Endothelial cell of umbilical vein (primary cell): ENCODE data around the gene PLA2G4C. TPM values are rescaled to one million over a fixed set of nuclear protein-coding genes. Genes with fewer than 3 reads are reported as not detected.

Source experiments
- BruUV-seq: library from RNA; stranded (reverse); fragments of 400-500 nt; replicated peaks from 2 replicates; lab custom pipeline; 2021; lab: Mats Ljungman, UMichigan
- CTCF ChIA-PET: fragments of 300-600, 350-600 bp; sonication (Branson Sonifier 250); formaldehyde crosslinking; loops from one replicate; lab custom pipeline; 2021; ENCODE audit warnings: antibody characterized with exemption, inconsistent platforms; lab: Charles Lee
- POLR2A ChIA-PET: fragments of 300-600, 350-600 bp; sonication (Branson Sonifier 250); formaldehyde crosslinking; loops from one replicate; lab custom pipeline; 2021; ENCODE audit warnings: antibody characterized with exemption, inconsistent platforms; lab: Charles Lee
- DNase-seq: peaks from one replicate; pipeline ENCODE4 v3.0.0-alpha.2; 2011; ENCODE audit warnings: low read depth, low spot score
- FAIRE-seq: peaks from 2 replicates; lab custom pipeline; 2011; peaks lifted over from hg19 to GRCh38; lab: Jason Lieb, UNC
- H2AFZ ChIP-seq: 2 replicates; pipeline ENCODE4 v1.6.0; 2012; ENCODE audit warnings: low read depth, low read length, control low read depth, inconsistent platforms
- H3K27ac ChIP-seq: 2 replicates; pipeline ENCODE4 v1.5.1; 2011; ENCODE audit warnings: low read depth, mild to moderate bottlenecking, control low read depth, low read length, moderate library complexity; ENCODE audit not compliant: insufficient read depth
- H3K27me3 ChIP-seq, 2 experiments: 2 replicates each; pipeline versions ENCODE4 v1.6.0 to v1.6.1; 2011; ENCODE audit warnings: low read length in 2 of 2, mixed read lengths in 1 of 2; ENCODE audit not compliant: control insufficient read depth in 2 of 2, insufficient read depth in 2 of 2
- H3K36me3 ChIP-seq, 2 experiments: 2 replicates in 1 of 2; 3 replicates in 1 of 2; pipeline ENCODE4 v1.5.1; 2011; ENCODE audit warnings: low read length in 2 of 2, mild to moderate bottlenecking in 1 of 2, moderate library complexity in 1 of 2; ENCODE audit not compliant: control insufficient read depth in 2 of 2, insufficient read depth in 2 of 2; ENCODE audit errors: extremely low read depth in 1 of 2
- H3K4me1 ChIP-seq: 3 replicates; pipeline ENCODE4 v1.5.1; 2011; ENCODE audit warnings: mild to moderate bottlenecking, low read length; ENCODE audit not compliant: control insufficient read depth, insufficient read depth; ENCODE audit errors: extremely low read depth
- H3K4me2 ChIP-seq: 2 replicates; pipeline ENCODE4 v1.6.1; 2011; ENCODE audit warnings: low read length, control low read depth, mixed read lengths; ENCODE audit not compliant: insufficient read depth
- H3K4me3 ChIP-seq, 3 experiments: fragments of 200-600 bp in 1 of 3; sonication (generic), shearing (Covaris generic) in 1 of 3; replicated peaks in 1 of 3; 2 replicates each; pipeline ENCODE4 v1.5.1; 2011 to 2016; ENCODE audit warnings: control low read depth in 3 of 3, low read length in 3 of 3, mild to moderate bottlenecking in 2 of 3, inconsistent platforms in 1 of 3, low read depth in 1 of 3, moderate library complexity in 1 of 3; ENCODE audit not compliant: insufficient read depth in 1 of 3
- H3K79me2 ChIP-seq: 2 replicates; pipeline ENCODE4 v1.6.0; 2012; ENCODE audit warnings: low read length, inconsistent platforms; ENCODE audit not compliant: control insufficient read depth, insufficient read depth
- H3K9ac ChIP-seq: replicated peaks from 2 replicates; pipeline ENCODE3; 2011; ENCODE audit warnings: low read length, control low read depth; ENCODE audit not compliant: insufficient read depth; ENCODE audit errors: extremely low read depth
- H3K9me1 ChIP-seq: replicated peaks from 3 replicates; pipeline ENCODE4 v1.6.0; 2011; ENCODE audit warnings: mild to moderate bottlenecking, low read length; ENCODE audit not compliant: control insufficient read depth, insufficient read depth; ENCODE audit errors: extremely low read depth
- H3K9me3 ChIP-seq: replicated peaks from 2 replicates; pipeline ENCODE4 v1.5.1; 2012; ENCODE audit warnings: low read length, inconsistent platforms; ENCODE audit not compliant: control insufficient read depth, insufficient read depth
- H4K20me1 ChIP-seq: replicated peaks from 2 replicates; pipeline ENCODE3; 2011; ENCODE audit warnings: mild to moderate bottlenecking, low read length; ENCODE audit not compliant: control insufficient read depth, insufficient read depth; ENCODE audit errors: extremely low read depth
- EZH2 ChIP-seq: IDR thresholded peaks from 2 replicates; pipeline ENCODE4 v1.6.1; 2012; ENCODE audit warnings: borderline replicate concordance, low read depth, mild to moderate bottlenecking, moderate library complexity, low read length, inconsistent platforms; ENCODE audit not compliant: severe bottlenecking
- FOS ChIP-seq: IDR thresholded peaks from 2 replicates; pipeline ENCODE4 v1.6.1; 2011; ENCODE audit warnings: mild to moderate bottlenecking, low read length, moderate library complexity, borderline replicate concordance; ENCODE audit not compliant: insufficient read depth
- GATA2 ChIP-seq: IDR thresholded peaks from 2 replicates; pipeline ENCODE4 v1.7.0; 2011; ENCODE audit warnings: low read depth, mild to moderate bottlenecking, moderate library complexity, mixed read lengths, low read length; ENCODE audit not compliant: insufficient read length, insufficient read depth
- JUN ChIP-seq: IDR thresholded peaks from 2 replicates; pipeline ENCODE4 v1.6.1; 2011; ENCODE audit warnings: borderline replicate concordance, low read depth; ENCODE audit not compliant: insufficient read length, insufficient read depth
- MAX ChIP-seq: IDR thresholded peaks from 2 replicates; pipeline ENCODE4 v1.6.1; 2011; ENCODE audit not compliant: insufficient read depth, insufficient read length
- MYC ChIP-seq: IDR thresholded peaks from one replicate; pipeline ENCODE4 v1.6.1; 2011; ENCODE audit warnings: mild to moderate bottlenecking, low read depth, low read length
- POLR2A ChIP-seq: IDR thresholded peaks from 2 replicates; pipeline ENCODE4 v1.6.1; 2012; ENCODE audit warnings: low read depth, mild to moderate bottlenecking, control low read depth, low read length
- POLR2AphosphoS5 ChIP-seq: IDR thresholded peaks from 2 replicates; pipeline ENCODE4 v1.6.1; 2012; ENCODE audit warnings: low read depth, mild to moderate bottlenecking, control low read depth, low read length, moderate library complexity; ENCODE audit not compliant: insufficient read depth
- dilution Hi-C: fragments of 300-500 bp; cut with MboI; formaldehyde crosslinking; loops from one replicate; pipeline ENCODE4 v1.15.0; 2019; ENCODE audit warnings: low sequenced_read_pairs; ENCODE audit not compliant: extremely low pct_ligation_motif_present
- intact Hi-C: fragments of 100-400 bp; cut with micrococcal nuclease; formaldehyde crosslinking; loops from one replicate; pipeline ENCODE4 v1.10.0; 2022
- polyA plus RNA-seq, 4 experiments: library from polyadenylated mRNA; depleted of rRNA in 3 of 4; stranded (reverse) in 3 of 4; unstranded in 1 of 4; fragments of >200 nt; gene quantifications; 2 replicates each; pipeline versions ENCODE4 v1.2.1 to v1.2.3, GENCODE V29; 2011 to 2012; ENCODE audit warnings: missing spikeins in 1 of 4
- total RNA-seq: library from RNA; stranded (reverse); gene quantifications from 2 replicates; pipeline ENCODE4 v1.2.3, GENCODE V29; 2021
- TF ChIP-seq, protein P1 (sequence below), 2 donors: IDR thresholded peaks; 1 replicate in 1 of 2; 2 replicates in 1 of 2; pipeline ENCODE4 v1.5.1; 2011; ENCODE audit warnings: low read length in 2 of 2, mild to moderate bottlenecking in 2 of 2, moderate library complexity in 2 of 2, control low read depth in 1 of 2, inconsistent platforms in 1 of 2, low read depth in 1 of 2; ENCODE audit not compliant: insufficient read depth in 1 of 2; ENCODE audit errors: extremely low read depth in 1 of 2

The PLA2G4C gene
- total and polyA plus RNA-seq, 2 donors (not counting 3 experiments of a cell fraction or from before 2014, with no cell fraction given): 53.1 to 63.4 TPM

- CTCF ChIA-PET: no interaction called here
- no TSS peak for BruUV-seq
Measured at GRCh38 chr19:48004236-48004635, 106.4 kb downstream of the PLA2G4C start.

More at GRCh38 chr19:48004236-48004635, 106.4 kb downstream of the PLA2G4C start:
- Histone ChIP-seq H3K9me3 (no peaks in the 10 kb centered on the region), H3K9ac (no peak overlapping the region), H3K4me2 (no peak overlapping the region), H4K20me1 (no peaks in the 10 kb centered on the region), H2AFZ (no peak overlapping the region), H3K36me3 (no peaks in the 10 kb centered on the region), H3K27ac (no peak overlapping the region), H3K9me1 (no peaks in the 10 kb centered on the region), H3K4me1 (no peaks in the 10 kb centered on the region), H3K4me3 (no peak overlapping the region), H3K27me3 (no peaks in the 10 kb centered on the region), H3K79me2 (no peaks in the 10 kb centered on the region)
- FAIRE-seq: no peak
- intact Hi-C loops (no loop called here), dilution Hi-C loops (no loop called here)
- POLR2A ChIA-PET: no interaction called here
- TF ChIP-seq MAX (no peak), FOS (no peak), JUN (no peak), GATA2 (no peak), EZH2 (no peak), MYC (no peak), POLR2A (no peak), POLR2AphosphoS5 (no peak)
- TF ChIP-seq, protein P1, sequence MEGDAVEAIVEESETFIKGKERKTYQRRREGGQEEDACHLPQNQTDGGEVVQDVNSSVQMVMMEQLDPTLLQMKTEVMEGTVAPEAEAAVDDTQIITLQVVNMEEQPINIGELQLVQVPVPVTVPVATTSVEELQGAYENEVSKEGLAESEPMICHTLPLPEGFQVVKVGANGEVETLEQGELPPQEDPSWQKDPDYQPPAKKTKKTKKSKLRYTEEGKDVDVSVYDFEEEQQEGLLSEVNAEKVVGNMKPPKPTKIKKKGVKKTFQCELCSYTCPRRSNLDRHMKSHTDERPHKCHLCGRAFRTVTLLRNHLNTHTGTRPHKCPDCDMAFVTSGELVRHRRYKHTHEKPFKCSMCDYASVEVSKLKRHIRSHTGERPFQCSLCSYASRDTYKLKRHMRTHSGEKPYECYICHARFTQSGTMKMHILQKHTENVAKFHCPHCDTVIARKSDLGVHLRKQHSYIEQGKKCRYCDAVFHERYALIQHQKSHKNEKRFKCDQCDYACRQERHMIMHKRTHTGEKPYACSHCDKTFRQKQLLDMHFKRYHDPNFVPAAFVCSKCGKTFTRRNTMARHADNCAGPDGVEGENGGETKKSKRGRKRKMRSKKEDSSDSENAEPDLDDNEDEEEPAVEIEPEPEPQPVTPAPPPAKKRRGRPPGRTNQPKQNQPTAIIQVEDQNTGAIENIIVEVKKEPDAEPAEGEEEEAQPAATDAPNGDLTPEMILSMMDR (IDR thresholded peaks at IDR 0.05; ENCODE audit: extremely low read depth in 1 of 2, insufficient read depth in 1 of 2, low read depth in 1 of 2, low read length in 2 of 2): no peak
- DNase-seq: no peak
